A673 (cell line): ENCODE results near the gene SYNJ1. TPM values are rescaled to one million over a fixed set of nuclear protein-coding genes. Genes with fewer than 3 reads are reported as not detected.
"Not testable (repeated sequence)": the region's sequence is repeated elsewhere in the genome, so short reads cannot be mapped to it uniquely, and the experiment has no call there.

Experiments used
- BruUV-seq: library from RNA; stranded (reverse); fragments of 400-500 nt; replicated peaks from 2 replicates; lab custom pipeline; 2021; lab: Mats Ljungman, UMichigan
- CTCF ChIA-PET: fragments of 300-600 bp; sonication (Branson Sonifier 250); formaldehyde crosslinking; loops from one replicate; lab custom pipeline; 2022; ENCODE audit warnings: antibody characterized with exemption; lab: Charles Lee
- POLR2A ChIA-PET: fragments of 300-600 bp; sonication (Branson Sonifier 250); formaldehyde crosslinking; loops from one replicate; lab custom pipeline; 2022; ENCODE audit warnings: antibody characterized with exemption; ENCODE audit not compliant: low non-redundant PET; lab: Charles Lee
- DNase-seq: peaks from one replicate; pipeline ENCODE4 v3.0.0-alpha.2; 2015; ENCODE audit warnings: low spot score
- H3K27ac ChIP-seq: fragments of 200-600 bp; sonication (generic); 2 replicates; pipeline ENCODE4 v1.5.1; 2016; ENCODE audit warnings: mixed run types, low read depth, mild to moderate bottlenecking, mixed read lengths, antibody characterized with exemption, low read length; ENCODE audit not compliant: poor library complexity, severe bottlenecking
- H3K27me3 ChIP-seq: fragments of 200-600 bp; sonication (generic); replicated peaks from 2 replicates; pipeline ENCODE4 v1.6.1; 2017; ENCODE audit warnings: mixed run types, low read depth, mild to moderate bottlenecking, mixed read lengths, antibody characterized with exemption, low read length; ENCODE audit not compliant: insufficient read depth, poor library complexity
- H3K36me3 ChIP-seq: fragments of 200-600 bp; sonication (generic); 2 replicates; pipeline ENCODE4 v1.6.1; 2016; ENCODE audit warnings: mixed run types, mild to moderate bottlenecking, mixed read lengths, antibody characterized with exemption, low read length; ENCODE audit not compliant: insufficient read depth, poor library complexity, severe bottlenecking
- H3K4me1 ChIP-seq: fragments of 200-600 bp; sonication (generic); 2 replicates; pipeline ENCODE4 v1.6.1; 2017; ENCODE audit warnings: mixed run types, mild to moderate bottlenecking, mixed read lengths, antibody characterized with exemption, low read length; ENCODE audit not compliant: insufficient read depth, poor library complexity, severe bottlenecking
- H3K4me3 ChIP-seq: fragments of 200-600 bp; sonication (generic); 2 replicates; pipeline ENCODE4 v1.5.1; 2016; ENCODE audit warnings: low read depth, mixed run types, mild to moderate bottlenecking, mixed read lengths, low read length; ENCODE audit not compliant: poor library complexity, severe bottlenecking
- H3K9me3 ChIP-seq: fragments of 200-600 bp; sonication (generic); 2 replicates; pipeline ENCODE4 v1.6.1; 2016; ENCODE audit warnings: mixed run types, low read depth, mild to moderate bottlenecking, mixed read lengths, antibody characterized with exemption, low read length; ENCODE audit not compliant: poor library complexity, severe bottlenecking
- CTCF ChIP-seq: fragments of 300-800, 200-600 bp; sonication (generic); conservative IDR thresholded peaks from 2 replicates; pipeline ENCODE4 v1.5.1; 2017; ENCODE audit warnings: low read depth, mild to moderate bottlenecking, antibody characterized with exemption, low read length, moderate library complexity, mixed read lengths
- EZH2 ChIP-seq: fragments of 200-600 bp; sonication (generic); IDR thresholded peaks from 2 replicates; pipeline ENCODE4 v1.6.1; 2017; ENCODE audit warnings: borderline replicate concordance, low read depth, mild to moderate bottlenecking, mixed read lengths, antibody characterized with exemption, low read length; ENCODE audit not compliant: poor library complexity, severe bottlenecking
- intact Hi-C: fragments of 100-400 bp; cut with micrococcal nuclease; formaldehyde crosslinking; loops from one replicate; pipeline ENCODE4 v1.10.0; 2022; ENCODE audit not compliant: unreplicated experiment
- total RNA-seq: library from RNA; stranded (reverse); gene quantifications from 2 replicates; pipeline ENCODE4 v1.2.3, GENCODE V29; 2021

SYNJ1 gene
- total RNA-seq, 1 experiment from 2014 or later: 17.1 TPM

- no peak for TF ChIP-seq EZH2
- TF ChIP-seq CTCF: no peak
- H3K27ac ChIP-seq: peak overlapping the region; percentile 90
- H3K4me3 ChIP-seq: peak overlapping the region; percentile 94
- POLR2A ChIA-PET: no interaction called here
- no peaks in the 10 kb centered on the region for H3K9me3 ChIP-seq
- no peaks in the 10 kb centered on the region for H3K27me3 ChIP-seq
- BruUV-seq: TSS peak; percentile 36
- CTCF ChIA-PET: interaction anchor here (1.0 kb wide), 1 partner anchor 11 kb away, joined by 6 read pairs; no protein-coding TSS in a partner anchor
- H3K36me3 ChIP-seq: peaks cover 25% of the 10 kb centered on the region
- H3K4me1 ChIP-seq: peaks cover 6% of the 10 kb centered on the region
- intact Hi-C loops: loop anchor here (5.0 kb wide), 1 partner anchor 116 kb away; the partner anchor contains the start of gene SYNJ1
- peak; percentile 10 for DNase-seq
These were observed 116.3 kb downstream of the SYNJ1 start for GRCh38 chr21:32611471-32611997.

GRCh38 chr21:32610940-32611339, 116.9 kb downstream of the SYNJ1 start:
- H3K27ac ChIP-seq, H3K9me3 ChIP-seq, POLR2A ChIA-PET, CTCF ChIA-PET, H3K27me3 ChIP-seq, DNase-seq, BruUV-seq, H3K4me1 ChIP-seq: not testable (repeated sequence)
- intact Hi-C loops: loop anchor here (5.0 kb wide), 1 partner anchor 116 kb away; the partner anchor contains the start of gene SYNJ1
- Histone ChIP-seq H3K4me3 (peak overlapping the region; percentile 94), H3K36me3 (peaks cover 31% of the 10 kb centered on the region)

GRCh38 chr21:32608851-32609250, 119.0 kb downstream of the SYNJ1 start:
- no TSS peak for BruUV-seq
- TF ChIP-seq EZH2: no peak
- no peak for TF ChIP-seq CTCF
- POLR2A ChIA-PET: no interaction called here
- Histone ChIP-seq H3K27me3 (no peaks in the 10 kb centered on the region), H3K36me3 (peaks cover 47% of the 10 kb centered on the region), H3K4me1 (peaks cover 6% of the 10 kb centered on the region), H3K9me3 (no peaks in the 10 kb centered on the region), H3K4me3 (no peak overlapping the region), H3K27ac (no peak overlapping the region)
- intact Hi-C loops: no loop called here
- CTCF ChIA-PET: no interaction called here
- no peak for DNase-seq

- Histone ChIP-seq H3K4me1 (peaks cover under 1% of the 10 kb centered on the region), H3K27ac (no peak overlapping the region), H3K36me3 (peaks cover 70% of the 10 kb centered on the region), H3K27me3 (no peaks in the 10 kb centered on the region), H3K4me3 (no peak overlapping the region), H3K9me3 (no peaks in the 10 kb centered on the region)
- no peak for DNase-seq
- POLR2A ChIA-PET: no interaction called here
- BruUV-seq: no TSS peak
- intact Hi-C loops: no loop called here
- CTCF ChIA-PET: interaction anchor here (0.5 kb wide), 1 partner anchor 203 kb away, joined by 8 read pairs; no protein-coding TSS in a partner anchor
- TF ChIP-seq CTCF: no peak
These were observed 122.3 kb downstream of the SYNJ1 start for GRCh38 chr21:32605469-32605868.
